LHCN-M2 (cell line): Measurements from ENCODE around the gene B9D2. TPM values are rescaled to one million over a fixed set of nuclear protein-coding genes. Genes with fewer than 3 reads are reported as not detected.
A peak's percentile ranks its signal among the peaks of the same experiment; 100 is the strongest.

ENCODE experiments used
- DNase-seq: peaks from one replicate; pipeline ENCODE4 v3.0.0-alpha.2; 2012; ENCODE audit warnings: low read depth
- total RNA-seq: library from RNA; depleted of rRNA; stranded (reverse); fragments of >200 nt; gene quantifications from 2 replicates; pipeline ENCODE4 v1.2.3, GENCODE V29; 2014

The B9D2 gene
- total RNA-seq, 1 experiment from 2014 or later, result 5.3 TPM

DNA sequence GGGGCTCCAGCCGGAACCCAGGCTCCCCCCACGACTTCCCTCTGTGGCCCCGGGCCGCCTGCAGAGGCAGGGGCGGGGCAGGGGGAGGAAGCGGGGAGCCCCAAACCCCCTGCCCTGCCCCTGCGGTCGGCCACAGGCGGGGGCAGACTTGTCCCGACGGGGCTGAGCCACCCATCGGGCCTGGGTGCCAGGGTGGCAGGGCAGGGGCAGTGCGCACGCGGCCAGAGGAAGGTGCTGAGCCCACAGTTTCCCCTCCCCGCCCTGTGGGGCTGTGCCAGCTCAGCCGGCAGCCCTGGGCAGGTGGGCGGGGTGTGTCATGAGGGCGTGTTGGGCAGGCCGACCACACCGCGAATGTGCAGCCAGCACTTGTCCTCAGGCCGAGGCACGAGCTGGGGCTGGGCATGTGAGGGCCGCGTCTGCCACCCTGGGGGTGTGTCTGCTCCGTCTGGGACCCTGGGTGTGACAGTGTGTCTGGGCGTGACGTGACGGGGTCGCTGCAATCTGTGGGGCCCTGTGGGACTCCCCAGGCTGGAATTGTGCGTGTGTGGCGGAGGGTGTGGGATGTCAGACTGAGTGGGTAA, 36.3 kb downstream of the B9D2 start:
- no peak for DNase-seq

- no peak for DNase-seq
Measured at GRCh38 chr19:41327076-41327575, 36.8 kb downstream of the B9D2 start.

DNA sequence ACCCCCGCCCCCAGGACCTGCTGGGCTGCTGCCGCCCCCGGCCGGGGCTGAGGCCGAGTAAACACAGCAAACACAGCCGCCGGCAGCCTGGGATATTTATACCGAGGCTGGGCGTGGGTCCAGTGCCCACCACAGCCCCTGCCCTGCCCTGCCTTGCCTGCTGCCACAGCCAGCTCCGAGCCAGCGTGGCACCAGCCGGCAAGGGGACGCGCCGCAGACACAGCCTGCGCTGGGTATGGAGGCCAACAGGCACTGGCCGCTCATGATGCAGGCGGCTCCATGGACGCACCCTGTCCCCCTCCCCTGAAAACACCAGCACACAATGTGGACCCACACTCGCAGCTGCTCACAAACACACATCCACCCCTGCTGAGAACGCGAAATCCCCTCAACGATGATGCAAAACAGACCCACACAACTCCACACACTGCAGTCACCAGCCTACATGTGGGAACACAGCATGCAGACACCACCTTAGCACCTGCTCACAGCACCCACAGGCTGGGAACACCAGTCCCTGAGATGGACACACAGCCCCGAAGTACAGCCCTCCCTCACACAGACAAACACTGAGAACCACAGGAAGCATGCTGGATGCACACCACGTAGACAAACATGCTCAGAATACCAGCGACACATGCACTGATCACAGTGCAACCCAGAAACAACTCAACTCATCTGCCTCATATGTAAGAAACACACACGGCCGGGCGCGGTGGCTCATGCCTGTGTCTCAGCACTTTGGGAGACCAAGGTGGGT, 37.8 kb downstream of the B9D2 start:
- peak; percentile 55 for DNase-seq

DNA sequence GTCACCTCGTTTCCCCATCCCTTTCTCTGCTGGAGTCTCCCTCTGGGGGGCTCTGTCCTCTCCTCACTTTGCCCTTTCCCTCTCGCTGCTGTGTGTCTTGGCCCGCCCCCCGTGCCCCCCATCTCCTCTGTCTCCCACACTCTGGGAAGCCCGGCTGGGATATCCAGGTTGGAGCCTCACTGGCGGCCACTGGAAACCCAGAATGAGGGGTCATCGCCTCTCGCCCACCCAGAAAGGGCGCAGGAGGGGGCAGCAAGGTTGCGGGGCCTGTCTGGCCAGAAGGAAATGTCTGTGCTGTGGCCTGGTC, 38.4 kb downstream of the B9D2 start:
- DNase-seq, result no peak

DNA sequence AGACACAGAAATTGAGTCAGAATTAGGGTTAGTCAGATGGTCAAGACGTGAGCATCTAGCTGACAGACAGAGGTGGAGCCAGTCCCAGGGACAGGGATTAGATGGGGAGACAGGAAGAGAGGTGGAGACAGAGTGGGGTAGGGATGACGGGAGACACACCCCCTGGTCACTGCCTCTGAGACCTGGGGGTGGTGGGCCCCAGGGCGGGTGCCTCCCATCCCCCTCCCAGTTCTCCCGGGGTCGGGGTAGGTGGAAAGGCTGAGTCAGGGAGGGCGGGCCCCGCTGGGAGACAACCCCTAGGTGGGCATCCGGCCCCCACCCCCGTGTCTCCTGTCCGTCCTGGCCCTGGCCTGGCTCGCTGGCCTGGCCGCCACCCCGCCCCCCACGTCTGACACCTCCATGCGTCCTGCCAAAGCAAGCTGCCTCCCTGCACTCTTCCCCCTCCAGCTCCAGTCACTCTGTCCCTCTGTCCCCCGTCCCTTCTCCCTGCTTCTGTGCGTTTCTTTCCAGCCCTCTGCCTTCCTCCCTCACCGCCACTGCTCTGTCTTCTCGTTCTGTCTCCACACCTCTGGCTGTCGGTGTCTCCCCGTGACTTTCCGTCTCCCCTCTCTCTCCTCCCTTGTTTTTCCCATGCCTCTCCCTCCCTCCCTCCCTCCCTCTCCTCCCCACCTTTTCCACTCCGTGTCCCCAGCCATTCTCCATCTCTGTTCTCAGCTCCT, 38.9 kb downstream of the B9D2 start:
- peak; percentile 72 for DNase-seq

DNA sequence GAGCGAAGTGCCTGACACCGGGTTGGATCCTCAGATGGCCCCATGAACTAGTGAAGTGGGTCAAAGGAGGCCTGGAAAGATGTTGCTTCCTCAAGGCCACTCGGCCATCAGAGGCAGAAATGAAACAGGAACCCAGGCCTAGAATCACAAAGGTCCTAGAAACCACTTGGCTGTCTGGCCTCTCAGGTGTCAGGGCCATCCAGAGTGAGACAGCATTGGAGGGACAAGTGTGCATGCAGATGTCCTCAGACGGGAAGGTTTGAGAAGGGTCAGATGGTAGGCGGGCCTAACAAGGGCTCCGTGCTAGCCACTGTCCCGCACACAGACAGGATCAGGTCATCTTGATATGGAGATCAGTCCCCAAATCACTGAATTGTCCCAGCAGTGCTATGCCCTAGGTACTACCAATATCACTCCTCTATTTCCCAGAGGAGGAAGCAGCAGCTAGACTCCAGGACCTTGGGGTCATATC, 39.7 kb downstream of the B9D2 start:
- DNase-seq, result peak; percentile 14

GRCh38 chr19:41323430-41324125, 40.4 kb downstream of the B9D2 start:
- peak; percentile 94 for DNase-seq

- DNase-seq, result peak; percentile 71
Measured at GRCh38 chr19:41323023-41323422, 40.9 kb downstream of the B9D2 start.

DNA sequence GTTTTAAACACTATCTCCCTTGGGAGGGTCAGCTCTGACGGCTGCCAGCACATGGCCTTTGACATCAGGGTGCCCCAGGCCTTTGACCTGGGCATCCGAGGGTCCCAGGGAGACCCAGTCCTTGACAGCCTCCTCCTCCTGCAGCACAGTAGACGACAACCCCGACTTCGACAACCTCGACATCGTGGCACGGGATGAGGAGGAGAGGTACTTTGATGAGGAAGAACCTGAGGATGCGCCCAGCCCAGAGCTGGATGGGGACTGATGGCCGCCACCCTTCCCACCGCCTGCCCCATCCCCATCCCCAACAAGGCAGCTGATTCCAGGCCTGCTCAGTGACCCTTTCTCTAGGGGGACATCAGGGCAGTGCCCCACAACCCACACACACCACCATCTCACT, 41.5 kb downstream of the B9D2 start:
- no peak for DNase-seq

DNA sequence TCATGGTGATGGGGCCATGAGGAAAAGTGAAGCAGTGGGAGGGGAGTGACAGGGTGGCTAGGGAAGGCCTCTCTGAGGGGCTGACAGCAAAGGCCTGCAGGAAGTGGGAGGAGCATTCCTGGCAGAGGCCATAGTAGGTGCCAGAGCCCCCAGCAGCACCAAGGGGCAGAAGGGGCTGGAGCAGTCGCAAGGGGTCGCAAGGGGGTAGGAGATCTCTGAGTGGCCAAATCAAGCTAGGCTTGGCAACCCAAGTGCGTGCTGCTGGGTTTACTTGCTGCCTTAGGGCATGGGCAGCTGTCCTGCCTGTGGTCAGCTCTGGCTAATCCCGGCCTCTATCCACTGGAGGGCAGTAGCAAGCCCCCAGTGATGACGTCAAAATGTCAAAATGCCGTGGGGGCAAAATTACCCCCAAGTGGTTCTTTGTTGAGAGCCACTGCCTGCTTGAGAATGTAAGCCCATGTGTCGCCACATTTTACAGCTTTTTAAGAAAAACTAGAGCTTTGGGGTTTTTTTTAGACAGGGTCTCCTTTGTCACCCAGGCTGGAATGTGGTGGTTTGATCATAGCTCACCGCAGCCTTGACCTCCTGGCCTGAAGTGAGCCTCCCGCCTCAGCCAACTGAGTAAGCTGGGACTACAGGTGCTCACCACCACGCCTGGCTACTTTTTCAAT, 42.2 kb downstream of the B9D2 start:
- DNase-seq, result peak; percentile 89

- DNase-seq, result no peak
Measured at GRCh38 chr19:41321204-41321599, 42.7 kb downstream of the B9D2 start.

- DNase-seq, result no peak
Measured at GRCh38 chr19:41320568-41320967, 43.4 kb downstream of the B9D2 start.

- no peak for DNase-seq
Measured at GRCh38 chr19:41320185-41320518, 43.8 kb downstream of the B9D2 start.

- DNase-seq, result no peak
Measured at GRCh38 chr19:41319500-41320184, 44.3 kb downstream of the B9D2 start.

DNA sequence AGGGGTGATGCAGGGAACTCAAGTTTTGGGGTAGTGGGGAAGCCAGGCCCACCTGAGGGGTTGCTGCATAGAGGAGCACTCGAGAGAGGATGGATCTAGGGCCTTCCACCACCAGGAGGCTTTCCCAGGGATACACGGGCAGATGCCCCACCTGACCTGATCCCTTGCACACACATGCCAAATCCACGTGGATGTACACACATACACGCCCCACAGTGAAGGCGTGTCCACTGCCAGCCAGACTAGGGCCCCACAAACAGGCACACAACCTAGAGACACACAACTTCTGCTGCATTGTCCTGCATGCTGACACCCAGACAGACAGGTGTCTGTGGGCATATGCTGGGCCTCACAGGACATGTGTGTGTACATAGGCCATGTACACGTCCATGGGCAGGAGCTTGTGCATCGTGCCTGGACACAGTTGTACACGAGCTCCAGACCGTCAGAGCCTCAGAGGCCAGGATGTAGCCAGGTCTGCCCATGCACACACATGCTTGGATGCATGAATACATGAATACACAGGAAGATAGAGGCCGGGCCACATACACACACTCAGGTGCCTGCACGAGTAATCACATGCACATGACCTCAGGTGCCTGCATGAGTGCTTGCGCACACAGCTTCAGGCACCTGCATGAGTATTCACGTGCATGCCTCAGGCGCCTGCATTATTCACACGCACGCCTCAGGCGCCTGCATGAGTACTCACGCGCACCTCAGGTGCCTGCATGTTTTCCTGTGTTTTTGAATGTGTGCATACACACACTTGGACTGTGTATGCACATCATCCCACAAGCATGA, 45.1 kb downstream of the B9D2 start:
- DNase-seq, result no peak

- DNase-seq, result no peak
Measured at GRCh38 chr19:41316306-41316920, 47.5 kb downstream of the B9D2 start.

GRCh38 chr19:41311613-41312012, 52.3 kb downstream of the B9D2 start:
- no peak for DNase-seq

- DNase-seq, result no peak
Measured at GRCh38 chr19:41311072-41311471, 52.9 kb downstream of the B9D2 start.

DNA sequence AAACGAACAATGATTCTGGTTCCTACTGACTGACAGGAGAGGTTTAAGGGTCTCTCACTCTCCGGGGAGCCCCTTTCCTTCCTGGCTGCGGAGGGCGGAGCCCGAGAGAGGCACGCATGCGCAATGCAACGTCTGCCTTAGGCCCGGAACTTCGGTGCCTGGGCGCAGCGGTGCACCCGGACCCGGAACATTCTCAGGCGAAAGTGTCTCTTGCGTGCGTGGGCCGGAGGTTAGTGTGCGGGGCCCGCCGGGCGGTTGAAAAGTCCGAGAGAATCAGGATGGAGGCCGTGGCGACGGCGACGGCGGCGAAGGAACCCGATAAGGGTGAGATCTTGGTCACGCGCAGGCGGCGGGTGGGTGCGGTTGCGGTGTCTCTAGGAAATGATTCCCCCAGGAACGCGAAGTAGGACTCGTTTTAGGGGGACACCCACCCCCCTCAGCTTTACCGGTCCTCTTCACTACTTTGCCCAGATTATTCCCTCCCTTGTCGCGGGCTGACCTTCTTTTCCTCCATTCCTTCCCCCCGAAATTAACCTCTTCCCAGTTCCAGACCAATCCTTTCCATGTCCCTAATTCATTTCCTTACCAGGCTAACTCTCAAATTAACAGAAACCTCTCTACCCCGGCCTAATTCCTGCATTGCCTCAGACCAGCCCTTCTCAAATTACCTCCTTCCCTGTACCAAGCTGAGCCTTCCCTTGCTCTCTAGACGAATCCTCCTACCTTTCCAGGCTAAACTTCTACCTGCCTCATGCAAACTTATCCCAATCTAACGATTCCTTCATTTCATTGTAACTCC, 53.7 kb downstream of the B9D2 start, which contains the start of gene CCDC97:
Gene CCDC97, plus strand, starts transcription at position 140 of the 799 bp plus-strand sequence. Its CDS starts 139 bp downstream, at position 279.
- peak; percentile 81 for DNase-seq
